ENCODE measurements around the gene PPP1R15A. TPM values are rescaled to one million over a fixed set of nuclear protein-coding genes. Genes with fewer than 3 reads are reported as not detected.

PPP1R15A gene
- total and polyA plus RNA-seq, 10 donors: 18.5 to 74.2 (median 46.7) TPM

DNA sequence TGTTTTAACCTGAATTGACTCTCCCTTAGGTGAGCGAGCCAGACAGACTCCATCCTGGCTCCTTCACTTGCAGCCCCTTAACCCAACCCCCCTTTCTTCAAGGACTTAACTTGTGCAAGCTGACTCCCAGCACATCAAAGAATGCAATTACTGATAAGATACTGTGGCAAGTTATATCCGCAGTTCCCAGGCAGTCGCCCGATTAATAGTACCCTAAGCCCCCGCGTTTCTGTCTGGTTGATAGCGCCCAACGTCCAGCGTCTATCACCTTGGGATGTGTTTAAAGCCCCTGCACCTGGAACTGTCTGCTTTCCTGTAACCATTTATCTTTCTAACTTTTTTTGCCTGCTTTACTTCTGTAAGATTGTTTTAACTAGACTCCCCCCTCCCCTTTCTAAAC lies 42.1 kb upstream of the PPP1R15A start:
- intact Hi-C loops (cut with DNase I; ENCODE audit: low total_unique reads): no loop called here

DNA sequence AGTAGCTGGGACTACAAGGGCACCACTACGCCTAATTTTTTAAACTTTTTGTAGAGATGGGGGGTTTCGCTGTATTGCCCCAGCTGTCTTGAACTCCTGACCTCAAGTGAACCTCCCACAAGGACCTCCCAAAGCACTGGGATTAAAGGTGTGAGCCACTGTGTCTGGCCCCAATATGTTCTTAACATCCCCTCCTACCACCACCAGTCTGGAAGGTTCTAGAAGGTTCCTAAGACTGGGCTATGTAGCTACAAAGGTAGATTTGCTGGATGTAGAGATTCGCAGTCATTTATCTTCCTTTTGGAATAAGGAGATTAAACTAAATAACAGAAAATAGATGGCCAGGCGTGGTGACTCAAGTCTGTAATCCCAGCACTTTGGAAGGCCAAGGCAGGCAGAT lies 41.3 kb upstream of the PPP1R15A start:
- Histone ChIP-seq H3K4me3 (no peak overlapping the region), H3K27ac (no peak overlapping the region), H3K9me3 (no peaks in the 10 kb centered on the region), H3K36me3 (peaks cover 0 to 22% (median 0%) of the 10 kb centered on the region in 6 donors), H3K27me3 (replicated peaks in 1 of 7) (peaks cover 0 to 1% (median 0%) of the 10 kb centered on the region in 7 donors), H3K4me1 (peaks cover 0 to 8% (median 6%) of the 10 kb centered on the region in 6 donors)
- 89 to 96% (median 92%) methylated on average over 4 of the region's 4 CpGs for WGBS, 5 donors
- DNase-seq: no peak
- TF ChIP-seq, protein P1, sequence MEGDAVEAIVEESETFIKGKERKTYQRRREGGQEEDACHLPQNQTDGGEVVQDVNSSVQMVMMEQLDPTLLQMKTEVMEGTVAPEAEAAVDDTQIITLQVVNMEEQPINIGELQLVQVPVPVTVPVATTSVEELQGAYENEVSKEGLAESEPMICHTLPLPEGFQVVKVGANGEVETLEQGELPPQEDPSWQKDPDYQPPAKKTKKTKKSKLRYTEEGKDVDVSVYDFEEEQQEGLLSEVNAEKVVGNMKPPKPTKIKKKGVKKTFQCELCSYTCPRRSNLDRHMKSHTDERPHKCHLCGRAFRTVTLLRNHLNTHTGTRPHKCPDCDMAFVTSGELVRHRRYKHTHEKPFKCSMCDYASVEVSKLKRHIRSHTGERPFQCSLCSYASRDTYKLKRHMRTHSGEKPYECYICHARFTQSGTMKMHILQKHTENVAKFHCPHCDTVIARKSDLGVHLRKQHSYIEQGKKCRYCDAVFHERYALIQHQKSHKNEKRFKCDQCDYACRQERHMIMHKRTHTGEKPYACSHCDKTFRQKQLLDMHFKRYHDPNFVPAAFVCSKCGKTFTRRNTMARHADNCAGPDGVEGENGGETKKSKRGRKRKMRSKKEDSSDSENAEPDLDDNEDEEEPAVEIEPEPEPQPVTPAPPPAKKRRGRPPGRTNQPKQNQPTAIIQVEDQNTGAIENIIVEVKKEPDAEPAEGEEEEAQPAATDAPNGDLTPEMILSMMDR (IDR thresholded peaks at IDR 0.05 in 8 of 11, conservative IDR thresholded peaks at IDR 0.05 in 3 of 11): no peak
- TF ChIP-seq POLR2AphosphoS5 (IDR thresholded peaks at IDR 0.05) (no peak), POLR2A (IDR thresholded peaks at IDR 0.05) (no peak)
- intact Hi-C loops (cut with DNase I; ENCODE audit: low total_unique reads): no loop called here

More for the DNA sequence above, 42.1 kb upstream of the PPP1R15A start:
- no peak for DNase-seq
- no peak overlapping the region for H3K4me3 ChIP-seq
- H3K4me1 ChIP-seq: no peaks in the 10 kb centered on the region
- WGBS, 5 donors: 84 to 93% (median 88%) methylated on average over 9 of the region's 9 CpGs
- peaks cover 0 to 22% (median 0%) of the 10 kb centered on the region in 6 donors for H3K36me3 ChIP-seq
- no peaks in the 10 kb centered on the region for H3K27me3 ChIP-seq (replicated peaks in 1 of 7)
- TF ChIP-seq, protein P1 (IDR thresholded peaks at IDR 0.05 in 8 of 11, conservative IDR thresholded peaks at IDR 0.05 in 3 of 11): no peak
- no peak for TF ChIP-seq POLR2A (IDR thresholded peaks at IDR 0.05)
- no peak for TF ChIP-seq POLR2AphosphoS5 (IDR thresholded peaks at IDR 0.05)
- no peak overlapping the region for H3K27ac ChIP-seq
- no peaks in the 10 kb centered on the region for H3K9me3 ChIP-seq

DNA sequence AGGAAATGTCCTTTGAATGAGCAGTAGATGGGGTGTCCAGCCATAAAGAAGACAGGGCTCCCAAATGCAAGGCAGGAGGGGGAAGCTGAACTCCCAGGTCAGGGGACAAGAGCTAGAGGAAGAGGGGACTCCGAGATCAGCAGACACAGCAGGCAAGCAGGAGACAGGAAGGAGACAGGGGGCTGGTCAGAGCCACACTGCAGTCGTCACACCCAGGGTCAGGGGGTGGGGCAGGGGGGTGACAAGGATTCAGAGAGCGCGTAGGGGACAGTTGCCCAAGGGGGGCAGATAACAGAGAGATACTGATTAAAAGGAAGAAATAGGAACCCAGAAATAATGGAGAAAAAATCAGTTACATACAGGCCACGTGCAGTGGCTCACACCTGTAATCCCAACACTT lies 39.2 kb upstream of the PPP1R15A start:
- 59 to 70% (median 65%) methylated on average over 3 to 5 of the region's 5 CpGs for WGBS, 5 donors
- Histone ChIP-seq H3K36me3 (peaks cover 0 to 22% (median 0%) of the 10 kb centered on the region in 6 donors), H3K4me3 (no peak overlapping the region), H3K27me3 (replicated peaks in 1 of 7) (peaks cover 0 to 16% (median 0%) of the 10 kb centered on the region in 7 donors), H3K9me3 (no peaks in the 10 kb centered on the region), H3K4me1 (peaks cover 4 to 28% (median 21%) of the 10 kb centered on the region in 6 donors), H3K27ac (no peak overlapping the region)
- no peak for DNase-seq
- no peak for TF ChIP-seq POLR2A (IDR thresholded peaks at IDR 0.05)
- no peak for TF ChIP-seq POLR2AphosphoS5 (IDR thresholded peaks at IDR 0.05)
- TF ChIP-seq, protein P1 (IDR thresholded peaks at IDR 0.05 in 8 of 11, conservative IDR thresholded peaks at IDR 0.05 in 3 of 11): no peak
- intact Hi-C loops (cut with DNase I; ENCODE audit: low total_unique reads): no loop called here

DNA sequence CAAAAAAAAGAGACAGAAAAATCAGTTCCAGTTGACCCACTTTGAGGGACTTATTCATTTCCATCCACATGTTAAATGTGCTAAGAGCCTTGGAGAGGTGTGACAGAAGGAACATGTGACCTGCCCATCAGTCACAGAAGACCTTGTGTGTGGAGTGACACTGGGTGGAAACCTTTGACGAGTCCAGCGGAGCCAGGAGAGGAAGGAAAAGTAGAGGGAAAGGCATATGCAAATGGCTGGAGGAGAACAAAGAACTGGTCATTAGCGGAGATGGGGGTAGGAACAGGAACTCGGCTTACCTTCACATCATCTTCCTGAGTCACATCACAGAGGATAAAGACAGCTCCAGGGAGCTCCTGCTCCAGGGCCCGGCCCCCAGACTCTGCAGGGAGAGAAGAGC lies 38.2 kb upstream of the PPP1R15A start:
- H3K27me3 ChIP-seq (replicated peaks in 1 of 7): peaks cover 0 to 16% (median 0%) of the 10 kb centered on the region in 7 donors
- TF ChIP-seq POLR2A (IDR thresholded peaks at IDR 0.05): no peak
- TF ChIP-seq, protein P1 (IDR thresholded peaks at IDR 0.05 in 8 of 11, conservative IDR thresholded peaks at IDR 0.05 in 3 of 11): no peak
- no peak for TF ChIP-seq POLR2AphosphoS5 (IDR thresholded peaks at IDR 0.05)
- 68 to 78% (median 71%) methylated on average over 5 of the region's 5 CpGs for WGBS, 5 donors
- no peak for DNase-seq
- H3K36me3 ChIP-seq: peaks cover 0 to 22% (median 0%) of the 10 kb centered on the region in 6 donors
- intact Hi-C loops (cut with DNase I; ENCODE audit: low total_unique reads): no loop called here
- no peak overlapping the region for H3K27ac ChIP-seq
- no peaks in the 10 kb centered on the region for H3K9me3 ChIP-seq
- no peak overlapping the region for H3K4me3 ChIP-seq
- H3K4me1 ChIP-seq: peaks cover 4 to 28% (median 21%) of the 10 kb centered on the region in 6 donors
